ENCODE data around the gene BLVRB.
"Not testable (repeated sequence)": the region's sequence is repeated elsewhere in the genome, so short reads cannot be mapped to it uniquely, and the experiment has no call there.

Gene BLVRB

DNA sequence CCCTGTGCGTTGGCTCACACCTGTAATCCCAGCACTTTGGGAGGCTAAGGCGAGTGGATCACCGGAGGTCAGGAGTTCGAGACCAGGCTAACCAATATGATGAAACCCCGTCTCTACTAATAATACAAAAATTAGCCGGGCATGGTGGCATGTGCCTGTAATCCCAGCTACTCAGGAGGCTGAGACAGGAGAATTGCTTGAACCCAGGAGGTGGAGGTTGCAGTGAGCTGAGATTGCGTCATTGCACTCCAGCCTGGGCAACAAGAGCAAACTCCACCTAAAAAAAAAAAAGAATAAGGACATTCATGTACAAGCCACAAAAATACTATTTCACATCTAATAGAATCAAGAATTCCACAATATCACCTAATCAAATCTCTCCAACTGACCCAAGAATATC is 37.3 kb downstream of the BLVRB start:
- not testable (repeated sequence) for H3K4me1 ChIP-seq (ENCODE audit: control insufficient read depth in 2 of 2, insufficient read depth in 1 of 2, low read depth in 1 of 2, low read length in 2 of 2); H4K8ac ChIP-seq (ENCODE audit: low read depth, low read length); H3K27ac ChIP-seq (replicated peaks; ENCODE audit: low read length); H2AK5ac ChIP-seq (ENCODE audit: low read depth, low read length); H3K79me1 ChIP-seq (ENCODE audit: low read depth, low read length); H2BK15ac ChIP-seq (ENCODE audit: low read length); H3K4me3 ChIP-seq (ENCODE audit: low read length in 2 of 2); H2AFZ ChIP-seq (ENCODE audit: low read length); H3K18ac ChIP-seq (ENCODE audit: low read length); H2BK120ac ChIP-seq (ENCODE audit: low read depth, low read length); H4K91ac ChIP-seq (ENCODE audit: low read depth, low read length, poor library complexity); DNase-seq (ENCODE audit: low spot score); H3K14ac ChIP-seq (ENCODE audit: low read length); H2BK5ac ChIP-seq (ENCODE audit: low read length); H3K36me3 ChIP-seq (replicated peaks in 1 of 2; ENCODE audit: control insufficient read depth in 2 of 2, insufficient read depth in 2 of 2, low read length in 2 of 2); H3K4ac ChIP-seq (ENCODE audit: low read length); H2BK12ac ChIP-seq (ENCODE audit: low read length); H3K23ac ChIP-seq (ENCODE audit: low read depth, low read length, poor library complexity); H3K4me2 ChIP-seq (ENCODE audit: insufficient read depth, low read length, poor library complexity, severe bottlenecking); H3K9ac ChIP-seq (ENCODE audit: low read depth, low read length, poor library complexity); H3K27me3 ChIP-seq (ENCODE audit: control insufficient read depth in 3 of 3, insufficient read depth in 3 of 3, low read depth in 1 of 3, low read length in 3 of 3); H3K9me3 ChIP-seq (replicated peaks in 1 of 2; ENCODE audit: control insufficient read depth in 2 of 2, insufficient read depth in 1 of 2, low read depth in 1 of 2, low read length in 2 of 2)
- no CpG with 5 or more reads among the region's 7 CpGs for WGBS, 2 donors (ENCODE audit: extremely low coverage in 2 of 2, insufficient read length in 2 of 2, insufficient replicate concordance in 1 of 2)

DNA sequence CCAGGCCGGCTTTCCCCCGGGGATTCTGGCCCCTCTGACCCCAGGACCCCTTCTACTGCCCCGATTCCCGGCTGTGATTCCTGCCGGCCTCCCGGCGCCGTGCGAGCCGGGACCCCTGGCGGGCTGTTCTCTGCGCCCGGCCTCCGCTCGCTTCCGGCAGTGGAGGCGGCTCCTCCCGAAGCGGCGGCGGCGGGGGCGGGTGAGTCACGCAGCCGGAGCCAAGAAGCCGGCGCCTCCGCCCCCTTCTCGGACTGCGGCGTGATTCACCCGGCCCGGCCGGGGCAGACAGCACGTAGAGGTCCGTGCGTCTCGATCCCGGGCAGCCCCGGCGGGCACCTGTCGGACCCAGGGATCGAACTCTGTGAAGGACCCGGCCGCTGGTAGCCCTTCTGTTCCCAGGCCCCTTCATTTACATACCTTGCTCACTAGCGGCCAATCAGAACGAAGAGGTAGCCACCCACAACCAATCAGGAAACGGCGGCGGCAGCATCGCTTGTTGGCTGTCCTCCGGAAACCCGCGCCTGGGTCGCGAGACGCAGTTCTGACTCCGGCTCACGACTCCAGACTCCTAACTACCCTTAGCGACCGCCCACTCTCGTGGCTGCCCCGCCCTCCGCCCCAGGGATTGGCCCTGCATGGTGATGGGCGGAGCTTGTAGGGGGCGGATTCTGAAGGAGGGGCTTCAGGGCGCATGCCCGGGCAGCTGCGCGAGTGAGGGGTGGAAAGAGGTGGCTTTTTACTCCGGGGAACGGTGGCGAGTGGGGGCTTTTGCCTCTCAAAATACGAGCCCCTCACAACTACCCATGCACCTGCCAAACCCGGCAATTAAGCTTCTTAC is 39.9 kb downstream of the BLVRB start, which contains the start of gene SERTAD1:
Gene SERTAD1, minus strand, starts transcription at position 543 of the 838 bp plus-strand sequence. CDS start 2,446 bp downstream, outside the sequence.
- Histone ChIP-seq H3K27ac (replicated peaks; ENCODE audit: low read length) (peak within 1 kb of the TSS; percentile 91), H2BK15ac (ENCODE audit: low read length) (peak within 1 kb of the TSS; percentile 60), H3K36me3 (replicated peaks in 1 of 2; ENCODE audit: control insufficient read depth in 2 of 2, insufficient read depth in 2 of 2, low read length in 2 of 2) (peaks cover 1 to 14% of the 10 kb centered on the region in 2 donors), H2AK5ac (ENCODE audit: low read depth, low read length) (no peak within 1 kb of the TSS), H4K91ac (ENCODE audit: low read depth, low read length, poor library complexity) (no peak within 1 kb of the TSS), H3K23ac (ENCODE audit: low read depth, low read length, poor library complexity) (peak within 1 kb of the TSS; percentile 14), H3K14ac (ENCODE audit: low read length) (no peak within 1 kb of the TSS), H4K8ac (ENCODE audit: low read depth, low read length) (no peak within 1 kb of the TSS), H3K27me3 (ENCODE audit: control insufficient read depth in 3 of 3, insufficient read depth in 3 of 3, low read depth in 1 of 3, low read length in 3 of 3) (no peaks in the 10 kb centered on the region), H3K9ac (ENCODE audit: low read depth, low read length, poor library complexity) (peak within 1 kb of the TSS; percentile 85), H3K79me1 (ENCODE audit: low read depth, low read length) (peaks cover 3% of the 10 kb centered on the region), H3K9me3 (replicated peaks in 1 of 2; ENCODE audit: control insufficient read depth in 2 of 2, insufficient read depth in 1 of 2, low read depth in 1 of 2, low read length in 2 of 2) (no peaks in the 10 kb centered on the region), H3K4me1 (ENCODE audit: control insufficient read depth in 2 of 2, insufficient read depth in 1 of 2, low read depth in 1 of 2, low read length in 2 of 2) (peaks cover 3 to 5% of the 10 kb centered on the region in 2 donors), H3K18ac (ENCODE audit: low read length) (peak within 1 kb of the TSS; percentile 94), H3K4me3 (ENCODE audit: low read length in 2 of 2) (peak within 1 kb of the TSS; percentile 83 to 89), H2BK120ac (ENCODE audit: low read depth, low read length) (peak within 1 kb of the TSS; percentile 88), H3K4me2 (ENCODE audit: insufficient read depth, low read length, poor library complexity, severe bottlenecking) (peak within 1 kb of the TSS; percentile 86), H2AFZ (ENCODE audit: low read length) (peak within 1 kb of the TSS; percentile 96), H2BK12ac (ENCODE audit: low read length) (no peak within 1 kb of the TSS), H3K4ac (ENCODE audit: low read length) (peak within 1 kb of the TSS; percentile 85), H2BK5ac (ENCODE audit: low read length) (peak within 1 kb of the TSS; percentile 98)
- peak; percentile 99 for DNase-seq (ENCODE audit: low spot score)
- WGBS, 2 donors (ENCODE audit: extremely low coverage in 2 of 2, insufficient read length in 2 of 2, insufficient replicate concordance in 1 of 2): no CpG with 5 or more reads among the region's 75 CpGs

DNA sequence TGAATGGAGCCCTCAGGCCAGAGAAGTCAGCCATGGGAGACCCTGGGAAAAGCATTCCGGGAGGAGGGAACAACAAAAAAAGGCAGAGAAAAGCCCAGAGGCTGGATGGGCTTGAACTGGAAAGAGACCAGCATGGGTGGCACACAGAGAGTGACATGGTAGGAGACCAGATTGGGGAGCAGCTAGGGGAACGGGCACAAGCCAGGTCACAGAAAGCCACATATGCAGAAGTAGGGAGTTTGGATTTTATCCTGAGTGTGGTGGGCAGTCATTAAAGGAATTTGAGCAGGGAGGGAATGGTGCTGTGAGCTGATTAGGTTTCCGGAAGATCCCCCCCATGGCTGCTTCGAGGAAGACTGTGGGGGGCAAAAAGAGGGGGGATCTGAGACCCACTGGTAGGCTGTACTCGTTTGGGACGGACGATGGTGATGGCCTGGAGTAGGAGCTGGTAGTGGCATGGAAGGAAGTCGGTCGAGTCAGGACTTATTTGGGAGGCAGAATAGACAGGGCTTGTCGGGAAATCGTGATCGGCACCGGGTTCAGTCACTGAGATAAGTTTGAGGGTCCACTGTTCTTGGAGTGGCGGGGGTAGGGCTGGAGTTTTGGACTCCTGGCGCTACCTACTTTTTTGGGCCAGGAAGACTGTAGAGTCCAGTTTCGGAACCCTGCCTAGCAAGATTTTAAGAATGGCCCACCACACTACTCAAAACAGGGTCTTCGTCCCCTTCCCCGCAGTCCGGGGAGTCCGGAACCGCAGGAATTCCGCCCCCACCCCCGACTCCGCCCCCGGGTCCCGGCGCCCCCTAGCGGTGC is 40.7 kb downstream of the BLVRB start:
- no peak for DNase-seq (ENCODE audit: low spot score)
- H3K23ac ChIP-seq (ENCODE audit: low read depth, low read length, poor library complexity): peak overlapping the region; percentile 14
- peak overlapping the region; percentile 76 for H3K18ac ChIP-seq (ENCODE audit: low read length)
- H3K79me1 ChIP-seq (ENCODE audit: low read depth, low read length): peaks cover 2% of the 10 kb centered on the region
- peaks cover 3 to 5% of the 10 kb centered on the region in 2 donors for H3K4me1 ChIP-seq (ENCODE audit: control insufficient read depth in 2 of 2, insufficient read depth in 1 of 2, low read depth in 1 of 2, low read length in 2 of 2)
- H3K36me3 ChIP-seq (replicated peaks in 1 of 2; ENCODE audit: control insufficient read depth in 2 of 2, insufficient read depth in 2 of 2, low read length in 2 of 2): peaks cover 1 to 14% of the 10 kb centered on the region in 2 donors
- peak overlapping the region; percentile 96 for H2AFZ ChIP-seq (ENCODE audit: low read length)
- H2AK5ac ChIP-seq (ENCODE audit: low read depth, low read length): peak overlapping the region; percentile 63
- H3K27ac ChIP-seq (replicated peaks; ENCODE audit: low read length): peak overlapping the region; percentile 91
- H4K8ac ChIP-seq (ENCODE audit: low read depth, low read length): no peak overlapping the region
- no peak overlapping the region for H3K4ac ChIP-seq (ENCODE audit: low read length)
- no peak overlapping the region for H3K14ac ChIP-seq (ENCODE audit: low read length)
- H3K9ac ChIP-seq (ENCODE audit: low read depth, low read length, poor library complexity): peak overlapping the region; percentile 85
- H4K91ac ChIP-seq (ENCODE audit: low read depth, low read length, poor library complexity): no peak overlapping the region
- peak overlapping the region; percentile 98 for H2BK5ac ChIP-seq (ENCODE audit: low read length)
- H3K4me2 ChIP-seq (ENCODE audit: insufficient read depth, low read length, poor library complexity, severe bottlenecking): peak overlapping the region; percentile 76
- peak overlapping the region; percentile 60 for H2BK15ac ChIP-seq (ENCODE audit: low read length)
- no peaks in the 10 kb centered on the region for H3K9me3 ChIP-seq (replicated peaks in 1 of 2; ENCODE audit: control insufficient read depth in 2 of 2, insufficient read depth in 1 of 2, low read depth in 1 of 2, low read length in 2 of 2)
- WGBS, 2 donors (ENCODE audit: extremely low coverage in 2 of 2, insufficient read length in 2 of 2, insufficient replicate concordance in 1 of 2): no CpG with 5 or more reads among the region's 28 CpGs
- peak overlapping the region; percentile 88 for H2BK120ac ChIP-seq (ENCODE audit: low read depth, low read length)
- no peaks in the 10 kb centered on the region for H3K27me3 ChIP-seq (ENCODE audit: control insufficient read depth in 3 of 3, insufficient read depth in 3 of 3, low read depth in 1 of 3, low read length in 3 of 3)
- H3K4me3 ChIP-seq (ENCODE audit: low read length in 2 of 2): peak overlapping the region; percentile 81 to 89
- H2BK12ac ChIP-seq (ENCODE audit: low read length): no peak overlapping the region

- H2BK12ac ChIP-seq (ENCODE audit: low read length): no peak overlapping the region
- peaks cover 2% of the 10 kb centered on the region for H3K79me1 ChIP-seq (ENCODE audit: low read depth, low read length)
- no peak overlapping the region for H3K18ac ChIP-seq (ENCODE audit: low read length)
- H3K27ac ChIP-seq (replicated peaks; ENCODE audit: low read length): no peak overlapping the region
- no peak overlapping the region for H4K8ac ChIP-seq (ENCODE audit: low read depth, low read length)
- H3K27me3 ChIP-seq (ENCODE audit: control insufficient read depth in 3 of 3, insufficient read depth in 3 of 3, low read depth in 1 of 3, low read length in 3 of 3): no peaks in the 10 kb centered on the region
- H2BK120ac ChIP-seq (ENCODE audit: low read depth, low read length): no peak overlapping the region
- H4K91ac ChIP-seq (ENCODE audit: low read depth, low read length, poor library complexity): no peak overlapping the region
- no peak overlapping the region for H2BK5ac ChIP-seq (ENCODE audit: low read length)
- H3K4me2 ChIP-seq (ENCODE audit: insufficient read depth, low read length, poor library complexity, severe bottlenecking): no peak overlapping the region
- H3K4ac ChIP-seq (ENCODE audit: low read length): no peak overlapping the region
- H3K14ac ChIP-seq (ENCODE audit: low read length): no peak overlapping the region
- no peaks in the 10 kb centered on the region for H3K9me3 ChIP-seq (replicated peaks in 1 of 2; ENCODE audit: control insufficient read depth in 2 of 2, insufficient read depth in 1 of 2, low read depth in 1 of 2, low read length in 2 of 2)
- H2AK5ac ChIP-seq (ENCODE audit: low read depth, low read length): no peak overlapping the region
- peaks cover 1 to 14% of the 10 kb centered on the region in 2 donors for H3K36me3 ChIP-seq (replicated peaks in 1 of 2; ENCODE audit: control insufficient read depth in 2 of 2, insufficient read depth in 2 of 2, low read length in 2 of 2)
- H3K4me3 ChIP-seq (ENCODE audit: low read length in 2 of 2): no peak overlapping the region
- peaks cover 3 to 5% of the 10 kb centered on the region in 2 donors for H3K4me1 ChIP-seq (ENCODE audit: control insufficient read depth in 2 of 2, insufficient read depth in 1 of 2, low read depth in 1 of 2, low read length in 2 of 2)
- H3K9ac ChIP-seq (ENCODE audit: low read depth, low read length, poor library complexity): no peak overlapping the region
- no peak overlapping the region for H2BK15ac ChIP-seq (ENCODE audit: low read length)
- H2AFZ ChIP-seq (ENCODE audit: low read length): no peak overlapping the region
- no peak overlapping the region for H3K23ac ChIP-seq (ENCODE audit: low read depth, low read length, poor library complexity)
- WGBS, 2 donors (ENCODE audit: extremely low coverage in 2 of 2, insufficient read length in 2 of 2, insufficient replicate concordance in 1 of 2): no CpG with 5 or more reads among the region's 6 CpGs
- DNase-seq (ENCODE audit: low spot score): no peak
Measured at GRCh38 chr19:40423938-40424337, 41.6 kb downstream of the BLVRB start.

All from neuronal stem cell (in vitro differentiated cells).